ENCODE measurements around the gene TJP1. TPM values are rescaled to one million over a fixed set of nuclear protein-coding genes. Genes with fewer than 3 reads are reported as not detected.

The TJP1 gene
- total RNA-seq, 4 donors from 2014 or later = 100 to 115 (median 103) TPM

GRCh38 chr15:29750754-29751153 lies 71.5 kb downstream of the TJP1 start:
- 56 to 78% methylated on average over 2 of the region's 2 CpGs for WGBS, 2 donors (ENCODE audit: low coverage in 1 of 2)
- TF ChIP-seq POLR2A (IDR thresholded peaks at IDR 0.05) (no peak), EP300 (IDR thresholded peaks at IDR 0.05) (no peak), POLR2AphosphoS5 (IDR thresholded peaks at IDR 0.05) (no peak)
- TF ChIP-seq, protein P1, sequence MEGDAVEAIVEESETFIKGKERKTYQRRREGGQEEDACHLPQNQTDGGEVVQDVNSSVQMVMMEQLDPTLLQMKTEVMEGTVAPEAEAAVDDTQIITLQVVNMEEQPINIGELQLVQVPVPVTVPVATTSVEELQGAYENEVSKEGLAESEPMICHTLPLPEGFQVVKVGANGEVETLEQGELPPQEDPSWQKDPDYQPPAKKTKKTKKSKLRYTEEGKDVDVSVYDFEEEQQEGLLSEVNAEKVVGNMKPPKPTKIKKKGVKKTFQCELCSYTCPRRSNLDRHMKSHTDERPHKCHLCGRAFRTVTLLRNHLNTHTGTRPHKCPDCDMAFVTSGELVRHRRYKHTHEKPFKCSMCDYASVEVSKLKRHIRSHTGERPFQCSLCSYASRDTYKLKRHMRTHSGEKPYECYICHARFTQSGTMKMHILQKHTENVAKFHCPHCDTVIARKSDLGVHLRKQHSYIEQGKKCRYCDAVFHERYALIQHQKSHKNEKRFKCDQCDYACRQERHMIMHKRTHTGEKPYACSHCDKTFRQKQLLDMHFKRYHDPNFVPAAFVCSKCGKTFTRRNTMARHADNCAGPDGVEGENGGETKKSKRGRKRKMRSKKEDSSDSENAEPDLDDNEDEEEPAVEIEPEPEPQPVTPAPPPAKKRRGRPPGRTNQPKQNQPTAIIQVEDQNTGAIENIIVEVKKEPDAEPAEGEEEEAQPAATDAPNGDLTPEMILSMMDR (IDR thresholded peaks at IDR 0.05) = no peak
- Histone ChIP-seq H3K27ac (no peak overlapping the region), H3K27me3 (no peaks in the 10 kb centered on the region), H3K4me1 (peaks cover 0 to 5% (median 0%) of the 10 kb centered on the region in 3 donors), H3K4me3 (no peak overlapping the region), H3K9me3 (no peaks in the 10 kb centered on the region), H3K36me3 (peaks cover 0 to 16% of the 10 kb centered on the region in 2 donors)
- no peak for ATAC-seq

- no peak overlapping the region for H3K4me3 ChIP-seq
- no peak overlapping the region for H3K27ac ChIP-seq
- TF ChIP-seq POLR2AphosphoS5 (IDR thresholded peaks at IDR 0.05) = no peak
- TF ChIP-seq, protein P1 (IDR thresholded peaks at IDR 0.05) = no peak
- TF ChIP-seq EP300 (IDR thresholded peaks at IDR 0.05) = no peak
- TF ChIP-seq POLR2A (IDR thresholded peaks at IDR 0.05) = no peak
- no peaks in the 10 kb centered on the region for H3K27me3 ChIP-seq
- peaks cover 0 to 15% of the 10 kb centered on the region in 2 donors for H3K36me3 ChIP-seq
- H3K4me1 ChIP-seq = no peaks in the 10 kb centered on the region
- no peak for ATAC-seq
- H3K9me3 ChIP-seq = no peaks in the 10 kb centered on the region
- WGBS, 2 donors (ENCODE audit: low coverage in 1 of 2) = 58 to 88% methylated on average over 7 to 8 of the region's 15 CpGs
Measured at GRCh38 chr15:29749365-29750086, 72.7 kb downstream of the TJP1 start.

DNA sequence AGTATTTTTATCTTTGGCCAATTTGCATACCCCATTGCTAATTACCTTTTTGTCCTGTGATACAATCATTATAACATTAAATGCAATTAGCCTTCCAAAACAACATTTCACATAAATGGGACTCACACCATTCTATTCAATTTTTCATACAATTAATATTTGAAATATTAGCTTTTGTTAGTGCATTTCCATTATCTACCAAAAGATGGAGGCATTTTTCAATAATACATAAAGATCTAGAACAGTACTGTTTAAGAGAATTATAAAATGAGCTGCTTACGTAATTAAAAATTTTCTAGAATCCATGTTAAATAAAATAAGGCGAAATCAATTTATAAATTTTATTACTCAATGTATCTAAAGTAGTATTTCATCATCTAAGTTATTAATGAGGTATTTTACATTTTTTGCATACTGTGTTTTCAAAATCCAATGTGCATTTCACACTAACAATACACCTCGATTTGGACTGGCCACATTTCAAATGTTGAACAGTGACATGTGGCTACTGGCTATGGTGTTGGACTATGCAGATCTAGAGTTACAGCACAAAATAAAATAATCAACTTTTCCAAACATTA lies 74.3 kb downstream of the TJP1 start:
- no peaks in the 10 kb centered on the region for H3K9me3 ChIP-seq
- 46 to 49% methylated on average over 3 of the region's 3 CpGs for WGBS, 2 donors (ENCODE audit: low coverage in 1 of 2)

GRCh38 chr15:29743475-29743874 lies 78.8 kb downstream of the TJP1 start:
- H3K9me3 ChIP-seq = no peaks in the 10 kb centered on the region
- TF ChIP-seq POLR2AphosphoS5 (IDR thresholded peaks at IDR 0.05) (no peak), EP300 (IDR thresholded peaks at IDR 0.05) (no peak), POLR2A (IDR thresholded peaks at IDR 0.05) (no peak)
- TF ChIP-seq, protein P1 (IDR thresholded peaks at IDR 0.05) = no peak
- peaks cover 0 to 46% of the 10 kb centered on the region in 2 donors for H3K36me3 ChIP-seq
- no peak overlapping the region for H3K27ac ChIP-seq
- ATAC-seq = no peak
- H3K4me3 ChIP-seq = no peak overlapping the region
- no peaks in the 10 kb centered on the region for H3K4me1 ChIP-seq
- H3K27me3 ChIP-seq = no peaks in the 10 kb centered on the region
- WGBS, 2 donors (ENCODE audit: low coverage in 1 of 2) = 85% methylated on average over 2 to 3 of the region's 3 CpGs

More for the DNA sequence above, 74.3 kb downstream of the TJP1 start:
- no peak overlapping the region for H3K27ac ChIP-seq
- no peaks in the 10 kb centered on the region for H3K27me3 ChIP-seq
- peaks cover 0 to 15% of the 10 kb centered on the region in 2 donors for H3K36me3 ChIP-seq
- no peaks in the 10 kb centered on the region for H3K4me1 ChIP-seq
- no peak for ATAC-seq
- no peak overlapping the region for H3K4me3 ChIP-seq
- TF ChIP-seq, protein P1 (IDR thresholded peaks at IDR 0.05) = peak; percentile 32 to 55 (median 38)
- no peak for TF ChIP-seq EP300 (IDR thresholded peaks at IDR 0.05)

All from gastroesophageal sphincter (tissue), 4 donors.